Trophoblast cell (in vitro differentiated cells and primary cell): ENCODE measurements around the gene IQUB.

Source experiments
- DNase-seq, 2 donors: peaks; one replicate each; pipeline ENCODE4 v3.0.0-alpha.2; 2016
- H2AFZ ChIP-seq: 2 replicates; pipeline ENCODE4 v1.6.1; 2013; ENCODE audit warnings: low read length, moderate library complexity, mild to moderate bottlenecking; ENCODE audit not compliant: insufficient read depth, poor library complexity
- H2AK5ac ChIP-seq: 2 replicates; pipeline ENCODE4 v1.6.1; 2013; ENCODE audit warnings: mild to moderate bottlenecking, low read length
- H2BK120ac ChIP-seq: 2 replicates; pipeline ENCODE4 v1.6.1; 2013; ENCODE audit warnings: low read length, mild to moderate bottlenecking, moderate library complexity; ENCODE audit not compliant: insufficient read depth, poor library complexity
- H2BK12ac ChIP-seq: 2 replicates; pipeline ENCODE4 v1.6.1; 2013; ENCODE audit warnings: mild to moderate bottlenecking, low read length, moderate library complexity
- H2BK5ac ChIP-seq: 2 replicates; pipeline ENCODE4 v1.6.1; 2013; ENCODE audit warnings: low read length, low read depth, moderate library complexity, mild to moderate bottlenecking; ENCODE audit not compliant: poor library complexity
- H3K14ac ChIP-seq: 2 replicates; pipeline ENCODE4 v1.6.1; 2013; ENCODE audit warnings: mild to moderate bottlenecking, low read length
- H3K18ac ChIP-seq: 2 replicates; pipeline ENCODE4 v1.6.1; 2013; ENCODE audit warnings: mild to moderate bottlenecking, low read length
- H3K23ac ChIP-seq: 2 replicates; pipeline ENCODE4 v1.6.1; 2013; ENCODE audit warnings: low read length
- H3K27ac ChIP-seq: 2 replicates; pipeline ENCODE4 v1.5.1; 2013; ENCODE audit warnings: low read depth, mild to moderate bottlenecking, inconsistent platforms, low read length, moderate library complexity
- H3K27me3 ChIP-seq: 2 replicates; pipeline ENCODE4 v1.6.1; 2013; ENCODE audit warnings: inconsistent platforms, mild to moderate bottlenecking, low read length, moderate library complexity; ENCODE audit not compliant: insufficient read depth
- H3K36me3 ChIP-seq, 2 experiments: 1 replicate in 1 of 2; 2 replicates in 1 of 2; pipeline ENCODE4 v1.6.1; 2013; ENCODE audit warnings: low read length in 2 of 2, mild to moderate bottlenecking in 2 of 2, moderate library complexity in 1 of 2; ENCODE audit not compliant: insufficient read depth in 2 of 2, control insufficient read depth in 1 of 2
- H3K4ac ChIP-seq: 2 replicates; pipeline ENCODE4 v1.6.1; 2013; ENCODE audit warnings: low read depth, mild to moderate bottlenecking, low read length, moderate library complexity
- H3K4me1 ChIP-seq, 2 experiments: 1 replicate in 1 of 2; 2 replicates in 1 of 2; pipeline ENCODE4 v1.6.1; 2013; ENCODE audit warnings: low read length in 2 of 2, mild to moderate bottlenecking in 2 of 2, moderate library complexity in 1 of 2; ENCODE audit not compliant: insufficient read depth in 2 of 2, control insufficient read depth in 1 of 2
- H3K4me2 ChIP-seq: 2 replicates; pipeline ENCODE4 v1.6.1; 2013; ENCODE audit warnings: inconsistent platforms, mild to moderate bottlenecking, low read length, moderate library complexity
- H3K4me3 ChIP-seq: 2 replicates; pipeline ENCODE4 v1.5.1; 2013; ENCODE audit warnings: mild to moderate bottlenecking, low read depth, low read length, inconsistent platforms
- H3K79me1 ChIP-seq: one replicate; pipeline ENCODE4 v1.6.1; 2013; ENCODE audit warnings: low read length
- H3K79me2 ChIP-seq: 2 replicates; pipeline ENCODE4 v1.6.1; 2013; ENCODE audit warnings: low read length, mild to moderate bottlenecking; ENCODE audit not compliant: control insufficient read depth, insufficient read depth, poor library complexity
- H3K9ac ChIP-seq: 2 replicates; pipeline ENCODE4 v1.6.1; 2013; ENCODE audit warnings: mild to moderate bottlenecking, low read length
- H3K9me3 ChIP-seq: 2 replicates; pipeline ENCODE4 v1.6.1; 2013; ENCODE audit warnings: low read depth, mild to moderate bottlenecking, control low read depth, inconsistent platforms, low read length; ENCODE audit not compliant: insufficient read depth
- H4K12ac ChIP-seq: 2 replicates; pipeline ENCODE4 v1.6.1; 2013; ENCODE audit warnings: low read depth, mild to moderate bottlenecking, low read length, moderate library complexity
- H4K8ac ChIP-seq: 2 replicates; pipeline ENCODE4 v1.6.1; 2013; ENCODE audit warnings: low read depth, mild to moderate bottlenecking, low read length, moderate library complexity
- H4K91ac ChIP-seq: one replicate; pipeline ENCODE4 v1.6.1; 2013; ENCODE audit warnings: low read depth, mild to moderate bottlenecking, low read length, moderate library complexity
- WGBS: extraction: QIAGEN DNeasy Blood & Tissue Kit; methylation state at CpG from one replicate; pipeline ENCODE4 v1.1.7; 2013; ENCODE audit warnings: missing lambda C conversion rate; ENCODE audit not compliant: insufficient read length, insufficient coverage; ENCODE audit errors: extremely low coverage; 5-methylcytosine and 5-hydroxymethylcytosine counted together

The IQUB gene

DNA sequence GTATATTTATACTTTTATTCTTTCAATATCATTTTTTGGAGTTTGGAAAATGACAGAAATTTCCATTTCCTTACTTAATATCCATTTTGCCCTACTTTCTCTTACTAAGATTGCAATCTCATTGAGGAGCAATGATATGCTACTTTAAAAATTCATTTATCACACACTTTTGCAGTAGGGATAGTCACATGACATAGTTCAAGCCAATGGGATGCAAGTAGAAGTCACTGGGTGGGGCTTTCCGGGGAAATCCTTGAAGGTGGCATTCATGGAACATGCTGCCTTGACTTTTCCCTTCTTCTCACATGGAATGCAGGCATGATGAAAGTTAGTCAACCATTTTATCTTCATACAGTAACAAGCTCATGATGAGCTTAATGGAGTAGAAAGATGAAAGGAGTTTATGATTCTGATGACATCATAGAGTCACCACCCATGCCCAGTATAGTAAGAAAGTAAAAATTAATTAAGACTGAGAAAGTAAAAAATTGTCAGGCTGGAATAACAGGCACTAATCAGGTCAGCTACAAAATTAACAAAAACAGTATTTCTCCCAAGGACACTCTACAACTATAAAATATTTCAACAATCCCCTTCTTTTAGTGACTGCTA lies 33.4 kb downstream of the IQUB start:
- Histone ChIP-seq H2BK12ac (no peak overlapping the region), H2BK120ac (no peak overlapping the region), H3K79me2 (peaks cover 1% of the 10 kb centered on the region), H4K8ac (no peak overlapping the region), H4K12ac (no peak overlapping the region), H3K27me3 (no peaks in the 10 kb centered on the region), H3K4me2 (no peak overlapping the region), H3K36me3 (peaks cover 0 to 3% of the 10 kb centered on the region in 2 experiments), H3K14ac (no peak overlapping the region), H3K9ac (no peak overlapping the region), H4K91ac (no peak overlapping the region), H3K4me3 (no peak overlapping the region), H3K18ac (no peak overlapping the region), H3K23ac (no peak overlapping the region), H3K4ac (no peak overlapping the region), H3K27ac (no peak overlapping the region), H2AFZ (no peak overlapping the region), H3K9me3 (peaks cover 6% of the 10 kb centered on the region), H3K79me1 (no peaks in the 10 kb centered on the region), H3K4me1 (no peaks in the 10 kb centered on the region), H2BK5ac (no peak overlapping the region), H2AK5ac (no peak overlapping the region)
- WGBS, result no CpG with 5 or more reads among the region's 1 CpG
- no peak for DNase-seq

DNA sequence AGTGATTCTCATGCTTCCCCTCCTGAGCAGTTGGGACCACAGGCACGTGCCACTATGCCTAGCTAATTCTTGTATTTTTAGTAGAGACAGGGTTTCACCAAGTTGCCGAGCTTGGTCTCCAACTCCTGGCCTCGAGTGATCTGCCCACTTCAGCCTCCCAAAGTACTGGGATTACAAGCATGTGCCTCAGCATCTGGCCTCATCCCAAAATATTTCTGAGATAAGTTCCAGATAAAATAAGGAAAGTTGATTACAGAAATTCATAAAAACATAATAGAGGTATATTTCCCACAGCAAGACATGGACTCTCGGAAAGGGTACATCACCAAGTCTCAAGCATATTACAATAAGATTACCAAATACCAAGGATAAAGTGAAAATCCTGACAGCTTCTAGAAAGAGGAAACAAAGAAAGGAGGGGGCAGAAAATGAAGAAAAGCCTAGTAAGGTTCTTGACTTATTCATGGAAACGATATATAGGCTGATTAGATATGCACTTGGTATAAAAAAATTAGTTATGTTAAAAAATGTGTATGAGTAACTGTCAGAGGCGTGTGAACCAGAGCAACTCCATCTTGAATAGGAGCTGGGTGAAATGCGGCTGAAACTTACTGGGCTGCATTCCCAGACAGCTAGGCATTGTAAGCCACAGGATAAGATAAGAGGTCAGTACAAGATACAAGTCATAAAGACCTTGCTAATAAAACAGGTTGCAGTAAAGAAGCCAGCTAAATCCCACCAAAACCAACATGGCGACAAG lies 35.0 kb downstream of the IQUB start:
- H3K27ac ChIP-seq, result no peak overlapping the region
- H3K14ac ChIP-seq, result no peak overlapping the region
- H2AK5ac ChIP-seq, result no peak overlapping the region
- no peaks in the 10 kb centered on the region for H3K4me1 ChIP-seq
- no peak overlapping the region for H2BK120ac ChIP-seq
- H3K4me3 ChIP-seq, result no peak overlapping the region
- no peaks in the 10 kb centered on the region for H3K27me3 ChIP-seq
- H4K12ac ChIP-seq, result no peak overlapping the region
- H2BK12ac ChIP-seq, result no peak overlapping the region
- no peak overlapping the region for H2AFZ ChIP-seq
- no peaks in the 10 kb centered on the region for H3K36me3 ChIP-seq
- WGBS, result no CpG with 5 or more reads among the region's 8 CpGs
- no peak overlapping the region for H4K91ac ChIP-seq
- no peak overlapping the region for H3K18ac ChIP-seq
- no peak overlapping the region for H3K4me2 ChIP-seq
- H3K4ac ChIP-seq, result no peak overlapping the region
- no peaks in the 10 kb centered on the region for H3K79me1 ChIP-seq
- no peak overlapping the region for H4K8ac ChIP-seq
- DNase-seq, result peak; percentile 41 to 58
- no peaks in the 10 kb centered on the region for H3K9me3 ChIP-seq
- no peaks in the 10 kb centered on the region for H3K79me2 ChIP-seq
- H3K23ac ChIP-seq, result no peak overlapping the region
- H3K9ac ChIP-seq, result no peak overlapping the region
- no peak overlapping the region for H2BK5ac ChIP-seq

DNA sequence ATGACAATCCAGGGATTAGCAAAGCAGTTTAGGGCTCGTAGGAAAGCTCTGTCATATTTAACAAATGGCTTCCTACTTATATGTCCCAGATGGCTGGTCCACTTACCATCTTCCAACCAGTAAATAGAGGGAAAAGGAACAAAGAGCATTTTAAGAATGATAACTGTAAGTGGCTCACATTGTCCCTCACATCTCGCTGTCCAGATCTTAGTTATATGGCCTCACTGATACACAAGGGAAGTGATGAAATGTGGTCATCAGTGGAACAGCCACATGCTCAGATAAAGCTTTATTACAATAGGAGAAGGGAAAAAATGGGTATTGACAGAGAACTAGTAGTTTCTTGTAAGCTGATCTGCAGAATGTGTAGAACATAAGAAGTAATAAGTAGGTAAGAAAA lies 35.8 kb downstream of the IQUB start:
- no peak overlapping the region for H2AFZ ChIP-seq
- no peak overlapping the region for H3K27ac ChIP-seq
- H4K12ac ChIP-seq, result no peak overlapping the region
- WGBS, result no CpG with 5 or more reads among the region's 2 CpGs
- no peak overlapping the region for H4K8ac ChIP-seq
- no peak overlapping the region for H3K4me2 ChIP-seq
- no peak overlapping the region for H4K91ac ChIP-seq
- H3K18ac ChIP-seq, result no peak overlapping the region
- DNase-seq, result no peak
- no peak overlapping the region for H2BK5ac ChIP-seq
- H3K23ac ChIP-seq, result no peak overlapping the region
- no peak overlapping the region for H2BK12ac ChIP-seq
- no peaks in the 10 kb centered on the region for H3K27me3 ChIP-seq
- no peaks in the 10 kb centered on the region for H3K4me1 ChIP-seq
- no peaks in the 10 kb centered on the region for H3K36me3 ChIP-seq
- no peaks in the 10 kb centered on the region for H3K79me2 ChIP-seq
- no peak overlapping the region for H3K14ac ChIP-seq
- H3K4ac ChIP-seq, result no peak overlapping the region
- H2BK120ac ChIP-seq, result no peak overlapping the region
- no peak overlapping the region for H3K9ac ChIP-seq
- no peak overlapping the region for H3K4me3 ChIP-seq
- no peaks in the 10 kb centered on the region for H3K9me3 ChIP-seq
- H3K79me1 ChIP-seq, result no peaks in the 10 kb centered on the region
- H2AK5ac ChIP-seq, result no peak overlapping the region

DNA sequence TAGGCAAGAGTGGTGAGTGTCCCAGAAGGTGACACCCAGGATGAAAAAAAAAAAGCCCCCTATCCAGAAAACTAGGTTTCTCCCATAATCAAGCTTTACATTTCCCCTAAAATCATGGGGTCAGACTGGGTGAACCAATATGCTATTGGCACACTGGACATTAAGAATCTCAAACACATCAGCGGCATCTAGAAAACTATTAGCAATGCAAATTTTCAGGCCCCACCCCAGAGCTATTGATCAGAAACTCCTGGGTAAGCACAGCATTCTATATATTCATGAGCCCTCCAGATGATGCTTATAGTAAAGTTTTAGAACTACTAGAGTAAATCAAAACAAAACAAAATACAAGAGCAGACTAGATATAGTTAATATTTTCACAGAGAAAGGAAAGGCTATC lies 36.4 kb downstream of the IQUB start:
- H3K36me3 ChIP-seq, result no peaks in the 10 kb centered on the region
- no peak overlapping the region for H3K4me3 ChIP-seq
- H3K9me3 ChIP-seq, result no peaks in the 10 kb centered on the region
- no CpG with 5 or more reads among the region's 1 CpG for WGBS
- no peak overlapping the region for H2AFZ ChIP-seq
- H3K23ac ChIP-seq, result no peak overlapping the region
- H3K79me1 ChIP-seq, result no peaks in the 10 kb centered on the region
- H4K8ac ChIP-seq, result no peak overlapping the region
- H3K27ac ChIP-seq, result no peak overlapping the region
- no peak overlapping the region for H2BK120ac ChIP-seq
- DNase-seq, result no peak
- no peak overlapping the region for H4K12ac ChIP-seq
- H3K9ac ChIP-seq, result no peak overlapping the region
- H3K4me1 ChIP-seq, result no peaks in the 10 kb centered on the region
- no peak overlapping the region for H3K4ac ChIP-seq
- no peaks in the 10 kb centered on the region for H3K79me2 ChIP-seq
- H3K18ac ChIP-seq, result no peak overlapping the region
- no peaks in the 10 kb centered on the region for H3K27me3 ChIP-seq
- no peak overlapping the region for H3K14ac ChIP-seq
- no peak overlapping the region for H2BK5ac ChIP-seq
- H2AK5ac ChIP-seq, result no peak overlapping the region
- H4K91ac ChIP-seq, result no peak overlapping the region
- no peak overlapping the region for H2BK12ac ChIP-seq
- no peak overlapping the region for H3K4me2 ChIP-seq
